Forelimb muscle (tissue), 1 donor: Measurements from ENCODE around the gene ERBB2. TPM values are rescaled to one million over a fixed set of nuclear protein-coding genes. Genes with fewer than 3 reads are reported as not detected.
A peak's percentile ranks its signal among the peaks of the same experiment; 100 is the strongest.

Experiments
- DNase-seq: peaks from one replicate; pipeline ENCODE4 v3.0.0-alpha.2; 2013; ENCODE audit warnings: low read depth
- polyA plus RNA-seq: library from polyadenylated mRNA; unstranded; fragments of 120-200 nt; gene quantifications from one replicate; pipeline ENCODE4 v1.2.1, GENCODE V29; 2013; ENCODE audit not compliant: insufficient read length

The ERBB2 gene
- polyA plus RNA-seq: 121 TPM

- peak; percentile 41 for DNase-seq
These were observed at the start of gene ERBB2 for GRCh38 chr17:39699818-39700147. Gene ERBB2 (plus strand): TSS chr17:39700064. CDS start chr17:39700239, 175 bp downstream.

GRCh38 chr17:39650121-39650579, 49.7 kb upstream of the ERBB2 start:
- no peak for DNase-seq

GRCh38 chr17:39651923-39652586, 47.8 kb upstream of the ERBB2 start:
- DNase-seq: no peak

- DNase-seq: no peak
These were observed 47.1 kb upstream of the ERBB2 start for GRCh38 chr17:39652587-39653315.

- DNase-seq: no peak
These were observed 46.6 kb upstream of the ERBB2 start for GRCh38 chr17:39653316-39653661.

GRCh38 chr17:39653662-39654331, 46.1 kb upstream of the ERBB2 start:
- no peak for DNase-seq

GRCh38 chr17:39655105-39655504, 44.8 kb upstream of the ERBB2 start:
- DNase-seq: no peak

GRCh38 chr17:39658346-39658745, 41.5 kb upstream of the ERBB2 start:
- DNase-seq: no peak

- no peak for DNase-seq
These were observed 41.1 kb upstream of the ERBB2 start for GRCh38 chr17:39658760-39659159.

GRCh38 chr17:39659279-39660010, 40.4 kb upstream of the ERBB2 start:
- DNase-seq: no peak

GRCh38 chr17:39660011-39660360, 39.9 kb upstream of the ERBB2 start:
- no peak for DNase-seq

GRCh38 chr17:39660397-39661385, 39.2 kb upstream of the ERBB2 start:
- no peak for DNase-seq

GRCh38 chr17:39661744-39662541, 37.9 kb upstream of the ERBB2 start:
- DNase-seq: no peak

- DNase-seq: no peak
These were observed 37.1 kb upstream of the ERBB2 start for GRCh38 chr17:39662551-39663339.

- DNase-seq: no peak
These were observed 36.5 kb upstream of the ERBB2 start for GRCh38 chr17:39663340-39663687.

- no peak for DNase-seq
These were observed 35.9 kb upstream of the ERBB2 start for GRCh38 chr17:39663688-39664580.

GRCh38 chr17:39664581-39665561, 35.0 kb upstream of the ERBB2 start, which contains the start of gene TCAP:
Gene TCAP (plus strand): TSS chr17:39665349. CDS start chr17:39665360, 11 bp downstream.
- DNase-seq: no peak
